ENCODE measurements around the gene BCR.
"Not testable (repeated sequence)": the region's sequence is repeated elsewhere in the genome, so short reads cannot be mapped to it uniquely, and the experiment has no call there.

The BCR gene

GRCh38 chr22:23180301-23180892, at the start of gene BCR:
TSS of gene BCR (plus strand) at chr22:23180509. CDS start at chr22:23180961, 452 bp downstream.
- DNase-seq (ENCODE audit: low spot score), result peak; percentile 71

- no peak for DNase-seq (ENCODE audit: low spot score)
Observed at GRCh38 chr22:23130697-23131096, 49.6 kb upstream of the BCR start.

- no peak for DNase-seq (ENCODE audit: low spot score)
Observed at GRCh38 chr22:23131931-23132330, 48.4 kb upstream of the BCR start.

GRCh38 chr22:23132376-23133091, 47.8 kb upstream of the BCR start:
- no peak for DNase-seq (ENCODE audit: low spot score)

GRCh38 chr22:23133922-23134321, 46.4 kb upstream of the BCR start:
- DNase-seq (ENCODE audit: low spot score), result no peak

- DNase-seq (ENCODE audit: low spot score), result not testable (repeated sequence)
Observed at GRCh38 chr22:23136991-23137390, 43.3 kb upstream of the BCR start.

- DNase-seq (ENCODE audit: low spot score), result no peak
Observed at GRCh38 chr22:23137468-23137867, 42.8 kb upstream of the BCR start.

- peak; percentile 30 for DNase-seq (ENCODE audit: low spot score)
Observed at GRCh38 chr22:23137905-23138561, 42.3 kb upstream of the BCR start.

- DNase-seq (ENCODE audit: low spot score), result no peak
Observed at GRCh38 chr22:23138584-23139435, 41.5 kb upstream of the BCR start.

GRCh38 chr22:23140385-23140784, 39.9 kb upstream of the BCR start:
- DNase-seq (ENCODE audit: low spot score), result no peak

GRCh38 chr22:23142546-23143105, 37.7 kb upstream of the BCR start:
- DNase-seq (ENCODE audit: low spot score), result no peak

- DNase-seq (ENCODE audit: low spot score), result no peak
Observed at GRCh38 chr22:23143119-23143518, 37.2 kb upstream of the BCR start.

- DNase-seq (ENCODE audit: low spot score), result no peak
Observed at GRCh38 chr22:23144432-23144831, 35.9 kb upstream of the BCR start.

GRCh38 chr22:23144932-23145877, 35.1 kb upstream of the BCR start, which contains the start of gene RAB36:
TSS of gene RAB36 (plus strand) at chr22:23145477. CDS start at chr22:23146617, 1,140 bp downstream.
- peak; percentile 100 for DNase-seq (ENCODE audit: low spot score)

- peak; percentile 14 for DNase-seq (ENCODE audit: low spot score)
Observed at GRCh38 chr22:23145878-23146470, 34.3 kb upstream of the BCR start.

- DNase-seq (ENCODE audit: low spot score), result peak; percentile 12
Observed at GRCh38 chr22:23146478-23147205, 33.7 kb upstream of the BCR start.

GRCh38 chr22:23147617-23148387, 32.5 kb upstream of the BCR start:
- no peak for DNase-seq (ENCODE audit: low spot score)

- DNase-seq (ENCODE audit: low spot score), result no peak
Observed at GRCh38 chr22:23149743-23150238, 30.5 kb upstream of the BCR start.

- DNase-seq (ENCODE audit: low spot score), result no peak
Observed at GRCh38 chr22:23150762-23151161, 29.5 kb upstream of the BCR start.
